Measurements from ENCODE around the gene TRAPPC8.
"Not testable (repeated sequence)": the region's sequence is repeated elsewhere in the genome, so short reads cannot be mapped to it uniquely, and the experiment has no call there.

Gene TRAPPC8

GRCh38 chr18:31965316-31965970 lies 22.5 kb upstream of the TRAPPC8 start:
- H3K4me2 ChIP-seq (ENCODE audit: low read length): no peak overlapping the region
- H2AK5ac ChIP-seq (ENCODE audit: low read length): no peak overlapping the region
- H3K36me3 ChIP-seq (ENCODE audit: control insufficient read depth in 1 of 2, insufficient read depth in 2 of 2, low read length in 2 of 2): no peaks in the 10 kb centered on the region
- H2AFZ ChIP-seq (ENCODE audit: insufficient read depth, low read length, poor library complexity): no peak overlapping the region
- no peak overlapping the region for H3K4ac ChIP-seq (ENCODE audit: low read depth, low read length)
- H4K12ac ChIP-seq (ENCODE audit: low read depth, low read length): no peak overlapping the region
- H3K4me3 ChIP-seq (ENCODE audit: low read depth, low read length): no peak overlapping the region
- no peak overlapping the region for H2BK12ac ChIP-seq (ENCODE audit: low read length)
- no peak overlapping the region for H4K91ac ChIP-seq (ENCODE audit: low read depth, low read length)
- H3K14ac ChIP-seq (ENCODE audit: low read length): no peak overlapping the region
- H4K8ac ChIP-seq (ENCODE audit: low read depth, low read length): no peak overlapping the region
- H3K23ac ChIP-seq (ENCODE audit: low read length): no peak overlapping the region
- no peak overlapping the region for H3K18ac ChIP-seq (ENCODE audit: low read length)
- H3K27ac ChIP-seq (ENCODE audit: low read depth, low read length): no peak overlapping the region
- no peak for DNase-seq
- no peak overlapping the region for H3K9ac ChIP-seq (ENCODE audit: low read length)
- WGBS (ENCODE audit: extremely low coverage, insufficient coverage, insufficient read length): no CpG with 5 or more reads among the region's 5 CpGs
- H2BK5ac ChIP-seq (ENCODE audit: low read depth, low read length, poor library complexity): no peak overlapping the region
- H2BK120ac ChIP-seq (ENCODE audit: insufficient read depth, low read length, poor library complexity): no peak overlapping the region
- no peaks in the 10 kb centered on the region for H3K79me2 ChIP-seq (ENCODE audit: control insufficient read depth, insufficient read depth, low read length, poor library complexity)
- H3K9me3 ChIP-seq (ENCODE audit: insufficient read depth, low read depth, low read length): peaks cover 5% of the 10 kb centered on the region
- H3K27me3 ChIP-seq (ENCODE audit: insufficient read depth, low read length): no peaks in the 10 kb centered on the region
- H3K79me1 ChIP-seq (ENCODE audit: low read length): no peaks in the 10 kb centered on the region
- no peaks in the 10 kb centered on the region for H3K4me1 ChIP-seq (ENCODE audit: control insufficient read depth in 1 of 2, insufficient read depth in 2 of 2, low read length in 2 of 2)

- Histone ChIP-seq H3K4ac (ENCODE audit: low read depth, low read length) (no peak overlapping the region), H3K4me3 (ENCODE audit: low read depth, low read length) (no peak overlapping the region), H2BK120ac (ENCODE audit: insufficient read depth, low read length, poor library complexity) (no peak overlapping the region), H4K91ac (ENCODE audit: low read depth, low read length) (no peak overlapping the region), H3K14ac (ENCODE audit: low read length) (no peak overlapping the region), H4K12ac (ENCODE audit: low read depth, low read length) (no peak overlapping the region), H3K23ac (ENCODE audit: low read length) (no peak overlapping the region), H3K27ac (ENCODE audit: low read depth, low read length) (no peak overlapping the region), H2BK5ac (ENCODE audit: low read depth, low read length, poor library complexity) (no peak overlapping the region), H3K36me3 (ENCODE audit: control insufficient read depth in 1 of 2, insufficient read depth in 2 of 2, low read length in 2 of 2) (no peaks in the 10 kb centered on the region), H3K18ac (ENCODE audit: low read length) (no peak overlapping the region), H3K79me2 (ENCODE audit: control insufficient read depth, insufficient read depth, low read length, poor library complexity) (no peaks in the 10 kb centered on the region), H3K4me2 (ENCODE audit: low read length) (no peak overlapping the region), H2BK12ac (ENCODE audit: low read length) (no peak overlapping the region), H3K27me3 (ENCODE audit: insufficient read depth, low read length) (no peaks in the 10 kb centered on the region), H3K9me3 (ENCODE audit: insufficient read depth, low read depth, low read length) (no peaks in the 10 kb centered on the region), H2AFZ (ENCODE audit: insufficient read depth, low read length, poor library complexity) (no peak overlapping the region), H3K4me1 (ENCODE audit: control insufficient read depth in 1 of 2, insufficient read depth in 2 of 2, low read length in 2 of 2) (no peaks in the 10 kb centered on the region), H4K8ac (ENCODE audit: low read depth, low read length) (no peak overlapping the region), H2AK5ac (ENCODE audit: low read length) (no peak overlapping the region), H3K79me1 (ENCODE audit: low read length) (no peaks in the 10 kb centered on the region), H3K9ac (ENCODE audit: low read length) (no peak overlapping the region)
- no peak for DNase-seq
These were observed 14.8 kb upstream of the TRAPPC8 start for GRCh38 chr18:31957728-31958127.

- H4K8ac ChIP-seq (ENCODE audit: low read depth, low read length): no peak overlapping the region
- H2AFZ ChIP-seq (ENCODE audit: insufficient read depth, low read length, poor library complexity): peak overlapping the region; percentile 2
- H3K79me1 ChIP-seq (ENCODE audit: low read length): no peaks in the 10 kb centered on the region
These were observed 11.4 kb upstream of the TRAPPC8 start for GRCh38 chr18:31954349-31954748.

GRCh38 chr18:31953699-31954098 lies 10.8 kb upstream of the TRAPPC8 start:
- not testable (repeated sequence) for H4K8ac ChIP-seq (ENCODE audit: low read depth, low read length); DNase-seq; H3K27ac ChIP-seq (ENCODE audit: low read depth, low read length); H2BK12ac ChIP-seq (ENCODE audit: low read length); H3K4ac ChIP-seq (ENCODE audit: low read depth, low read length); H3K4me1 ChIP-seq (ENCODE audit: control insufficient read depth in 1 of 2, insufficient read depth in 2 of 2, low read length in 2 of 2); H3K27me3 ChIP-seq (ENCODE audit: insufficient read depth, low read length); H3K4me2 ChIP-seq (ENCODE audit: low read length); H3K14ac ChIP-seq (ENCODE audit: low read length); H2AK5ac ChIP-seq (ENCODE audit: low read length); H2BK5ac ChIP-seq (ENCODE audit: low read depth, low read length, poor library complexity); H3K36me3 ChIP-seq (ENCODE audit: control insufficient read depth in 1 of 2, insufficient read depth in 2 of 2, low read length in 2 of 2); H2BK120ac ChIP-seq (ENCODE audit: insufficient read depth, low read length, poor library complexity); H4K12ac ChIP-seq (ENCODE audit: low read depth, low read length); H3K79me1 ChIP-seq (ENCODE audit: low read length); H4K91ac ChIP-seq (ENCODE audit: low read depth, low read length); H2AFZ ChIP-seq (ENCODE audit: insufficient read depth, low read length, poor library complexity); H3K23ac ChIP-seq (ENCODE audit: low read length); H3K18ac ChIP-seq (ENCODE audit: low read length); H3K9me3 ChIP-seq (ENCODE audit: insufficient read depth, low read depth, low read length); H3K9ac ChIP-seq (ENCODE audit: low read length); H3K79me2 ChIP-seq (ENCODE audit: control insufficient read depth, insufficient read depth, low read length, poor library complexity); H3K4me3 ChIP-seq (ENCODE audit: low read depth, low read length)
- no CpG with 5 or more reads among the region's 3 CpGs for WGBS (ENCODE audit: extremely low coverage, insufficient coverage, insufficient read length)

More at GRCh38 chr18:31954349-31954748, 11.4 kb upstream of the TRAPPC8 start:
- H3K4me3 ChIP-seq (ENCODE audit: low read depth, low read length): no peak overlapping the region
- no peak overlapping the region for H2BK12ac ChIP-seq (ENCODE audit: low read length)
- H3K4ac ChIP-seq (ENCODE audit: low read depth, low read length): no peak overlapping the region
- no peak overlapping the region for H2AK5ac ChIP-seq (ENCODE audit: low read length)
- no peak overlapping the region for H4K91ac ChIP-seq (ENCODE audit: low read depth, low read length)
- peaks cover 0 to 2% of the 10 kb centered on the region in 2 experiments for H3K4me1 ChIP-seq (ENCODE audit: control insufficient read depth in 1 of 2, insufficient read depth in 2 of 2, low read length in 2 of 2)
- no peak overlapping the region for H3K27ac ChIP-seq (ENCODE audit: low read depth, low read length)
- H3K9me3 ChIP-seq (ENCODE audit: insufficient read depth, low read depth, low read length): no peaks in the 10 kb centered on the region
- no peaks in the 10 kb centered on the region for H3K36me3 ChIP-seq (ENCODE audit: control insufficient read depth in 1 of 2, insufficient read depth in 2 of 2, low read length in 2 of 2)
- H3K23ac ChIP-seq (ENCODE audit: low read length): no peak overlapping the region
- H4K12ac ChIP-seq (ENCODE audit: low read depth, low read length): no peak overlapping the region
- no CpG with 5 or more reads among the region's 3 CpGs for WGBS (ENCODE audit: extremely low coverage, insufficient coverage, insufficient read length)
- no peak overlapping the region for H3K18ac ChIP-seq (ENCODE audit: low read length)
- H2BK120ac ChIP-seq (ENCODE audit: insufficient read depth, low read length, poor library complexity): no peak overlapping the region
- H3K27me3 ChIP-seq (ENCODE audit: insufficient read depth, low read length): no peaks in the 10 kb centered on the region
- no peak overlapping the region for H3K4me2 ChIP-seq (ENCODE audit: low read length)
- no peak overlapping the region for H3K9ac ChIP-seq (ENCODE audit: low read length)
- no peak overlapping the region for H2BK5ac ChIP-seq (ENCODE audit: low read depth, low read length, poor library complexity)
- DNase-seq: no peak
- no peaks in the 10 kb centered on the region for H3K79me2 ChIP-seq (ENCODE audit: control insufficient read depth, insufficient read depth, low read length, poor library complexity)
- H3K14ac ChIP-seq (ENCODE audit: low read length): no peak overlapping the region
